CD14-positive monocyte (primary cell): ENCODE data around the gene MACROD2. TPM values are rescaled to one million over a fixed set of nuclear protein-coding genes. Genes with fewer than 3 reads are reported as not detected.

Experiments
- DNase-seq, 3 donors: peaks; one replicate each; pipeline ENCODE4 v3.0.0-alpha.2; 2011 to 2022
- H2AFZ ChIP-seq: 2 replicates; pipeline ENCODE4 v1.6.0; 2012; ENCODE audit warnings: mild to moderate bottlenecking, low read depth, low read length, inconsistent platforms; ENCODE audit not compliant: insufficient read depth, poor library complexity, severe bottlenecking
- H3K27ac ChIP-seq, 2 donors: 1 replicate in 1 of 2; 2 replicates in 1 of 2; pipeline ENCODE4 v1.5.1; 2012 to 2013; ENCODE audit warnings: low read length in 2 of 2, control low read depth in 1 of 2, inconsistent platforms in 1 of 2, low read depth in 1 of 2, mild to moderate bottlenecking in 1 of 2
- H3K27me3 ChIP-seq, 2 donors: one replicate each; pipeline versions ENCODE4 v1.6.0 to v1.6.1; 2011 to 2013; ENCODE audit warnings: low read length in 2 of 2; ENCODE audit not compliant: control insufficient read depth in 2 of 2, insufficient read depth in 2 of 2
- H3K36me3 ChIP-seq, 2 donors: replicated peaks in 1 of 2; 1 replicate in 1 of 2; 2 replicates in 1 of 2; pipeline versions ENCODE4 v1.5.1 to v1.6.1; 2012 to 2013; ENCODE audit warnings: low read length in 2 of 2, control low read depth in 1 of 2, inconsistent platforms in 1 of 2, mild to moderate bottlenecking in 1 of 2; ENCODE audit not compliant: insufficient read depth in 2 of 2, control insufficient read depth in 1 of 2
- H3K4me1 ChIP-seq, 2 donors: 1 replicate in 1 of 2; 2 replicates in 1 of 2; pipeline versions ENCODE4 v1.5.1 to v1.6.1; 2012 to 2013; ENCODE audit warnings: low read length in 2 of 2, control low read depth in 1 of 2, inconsistent platforms in 1 of 2, mild to moderate bottlenecking in 1 of 2, moderate library complexity in 1 of 2; ENCODE audit not compliant: insufficient read depth in 2 of 2, control insufficient read depth in 1 of 2
- H3K4me2 ChIP-seq: replicated peaks from 2 replicates; pipeline ENCODE3; 2012; ENCODE audit warnings: low read length, moderate library complexity, mild to moderate bottlenecking; ENCODE audit not compliant: poor library complexity, severe bottlenecking; ENCODE audit errors: extremely low read depth
- H3K4me3 ChIP-seq, 3 experiments: fragments of 200-600 bp in 1 of 3; sonication (generic) in 1 of 3; replicated peaks in 1 of 3; 1 replicate in 2 of 3; 2 replicates in 1 of 3; pipeline ENCODE4 v1.5.1; 2011 to 2013; ENCODE audit warnings: low read length in 3 of 3, mild to moderate bottlenecking in 3 of 3, control low read depth in 2 of 3, low read depth in 2 of 3, inconsistent platforms in 1 of 3, moderate library complexity in 1 of 3
- H3K79me2 ChIP-seq: 2 replicates; pipeline ENCODE4 v1.6.0; 2012; ENCODE audit warnings: mild to moderate bottlenecking, control low read depth, inconsistent platforms, low read length, moderate library complexity; ENCODE audit not compliant: insufficient read depth
- H3K9ac ChIP-seq: 2 replicates; pipeline ENCODE4 v1.6.0; 2017; ENCODE audit warnings: low read length, mild to moderate bottlenecking; ENCODE audit not compliant: insufficient read depth, poor library complexity, severe bottlenecking
- H3K9me3 ChIP-seq, 2 donors: replicated peaks in 1 of 2; 1 replicate in 1 of 2; 2 replicates in 1 of 2; pipeline versions ENCODE4 v1.5.1 to v1.6.1; 2012 to 2013; ENCODE audit warnings: low read length in 2 of 2, control low read depth in 1 of 2; ENCODE audit not compliant: control insufficient read depth in 1 of 2, insufficient read depth in 1 of 2
- H4K20me1 ChIP-seq: 2 replicates; pipeline ENCODE4 v1.6.0; 2012; ENCODE audit warnings: mild to moderate bottlenecking, low read length, control low read depth, moderate library complexity; ENCODE audit not compliant: insufficient read depth
- H3K27ac Mint-ChIP-seq, 7 donors: one replicate each; pipeline ENCODE4 v1.8.0; 2020; ENCODE audit warnings: mild to moderate bottlenecking in 7 of 7, mixed read lengths in 7 of 7, moderate library complexity in 6 of 7, inconsistent platforms in 2 of 7
- H3K27me3 Mint-ChIP-seq, 3 donors: one replicate each; pipeline ENCODE4 v1.8.0; 2021 to 2022; ENCODE audit warnings: low read depth in 3 of 3, mild to moderate bottlenecking in 3 of 3, mixed read lengths in 3 of 3, moderate library complexity in 3 of 3, inconsistent platforms in 1 of 3
- H3K36me3 Mint-ChIP-seq, 2 donors: one replicate each; pipeline ENCODE4 v1.8.0; 2020; ENCODE audit warnings: mixed read lengths in 2 of 2, inconsistent platforms in 1 of 2, mild to moderate bottlenecking in 1 of 2
- H3K4me1 Mint-ChIP-seq: one replicate; pipeline ENCODE4 v1.8.0; 2020; ENCODE audit warnings: mild to moderate bottlenecking, mixed read lengths
- H3K4me3 Mint-ChIP-seq, 2 donors: one replicate each; pipeline ENCODE4 v1.8.0; 2020; ENCODE audit warnings: mild to moderate bottlenecking in 2 of 2, mixed read lengths in 2 of 2, moderate library complexity in 1 of 2
- H3K9me3 Mint-ChIP-seq, 7 donors: one replicate each; pipeline ENCODE4 v1.8.0; 2020 to 2022; ENCODE audit warnings: mixed read lengths in 7 of 7, mild to moderate bottlenecking in 6 of 7, moderate library complexity in 6 of 7, inconsistent platforms in 2 of 7
- CTCF ChIP-seq: fragments of 200-600 bp; IDR thresholded peaks from one replicate; pipeline ENCODE4 v1.8.0; 2022; ENCODE audit warnings: antibody characterized with exemption, mild to moderate bottlenecking
- WGBS: methylation state at CpG from one replicate; pipeline ENCODE4 v1.1.5; 2013; ENCODE audit warnings: missing lambda C conversion rate; ENCODE audit not compliant: insufficient coverage; 5-methylcytosine and 5-hydroxymethylcytosine counted together
- intact Hi-C, 2 donors: fragments of 100-400 bp; cut with micrococcal nuclease; formaldehyde crosslinking; loops; one replicate each; pipeline versions ENCODE4 v1.15.0 to v1.15.1; 2023
- polyA plus RNA-seq, 3 donors: library from polyadenylated mRNA; depleted of rRNA in 1 of 3; unstranded in 2 of 3; stranded (reverse) in 1 of 3; fragments of 300-500 nt in 2 of 3; fragments of >200 nt in 1 of 3; fragmentation: Illumina TruSeq in 2 of 3; gene quantifications; 1 replicate in 2 of 3; 2 replicates in 1 of 3; pipeline ENCODE4 v1.2.3, GENCODE V29; 2012 to 2021

The MACROD2 gene
- polyA plus RNA-seq, 3 donors = 0.23 TPM; not detected in 2

GRCh38 chr20:15047601-15048000 is 1052.3 kb downstream of the MACROD2 start:
- Mint-ChIP-seq H3K27me3 (peaks cover 0 to 1% (median 1%) of the 10 kb centered on the region in 3 donors), H3K36me3 (no peaks in the 10 kb centered on the region), H3K4me3 (no peak overlapping the region), H3K9me3 (peaks cover 4 to 17% (median 7%) of the 10 kb centered on the region in 7 donors), H3K4me1 (no peaks in the 10 kb centered on the region), H3K27ac (no peak overlapping the region)
- H3K4me3 ChIP-seq = no peak overlapping the region
- no peak overlapping the region for H2AFZ ChIP-seq
- no peak for TF ChIP-seq CTCF
- 0% methylated on average over 1 of the region's 1 CpG for WGBS
- H3K4me1 ChIP-seq = no peaks in the 10 kb centered on the region
- peaks cover 5 to 13% of the 10 kb centered on the region in 2 donors for H3K9me3 ChIP-seq
- intact Hi-C loops = no loop called here
- no peaks in the 10 kb centered on the region for H3K36me3 ChIP-seq
- no peaks in the 10 kb centered on the region for H4K20me1 ChIP-seq
- H3K4me2 ChIP-seq = no peak overlapping the region
- H3K79me2 ChIP-seq = no peaks in the 10 kb centered on the region
- no peak overlapping the region for H3K27ac ChIP-seq
- no peak for DNase-seq
- no peaks in the 10 kb centered on the region for H3K27me3 ChIP-seq
- H3K9ac ChIP-seq = no peak overlapping the region

DNA sequence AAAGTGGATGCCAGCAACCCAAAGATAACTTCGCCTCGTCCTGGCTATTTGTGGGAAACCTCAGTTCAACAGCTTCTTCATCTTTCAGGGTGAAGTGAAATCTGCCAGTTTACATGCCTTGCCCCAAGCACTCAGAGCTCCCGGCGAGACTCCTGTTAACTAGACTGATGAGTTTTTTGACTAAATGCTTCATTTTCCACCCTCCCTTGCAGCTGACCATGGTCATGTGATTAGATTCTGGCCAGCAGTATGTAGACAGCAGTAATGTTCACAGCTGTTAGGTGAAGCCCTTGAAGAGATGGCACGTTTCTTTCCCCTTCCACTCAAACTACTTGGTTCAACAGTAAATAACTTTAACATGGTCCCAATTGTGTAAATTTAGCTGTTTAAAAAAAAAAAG is 1060.9 kb downstream of the MACROD2 start:
- no peaks in the 10 kb centered on the region for H4K20me1 ChIP-seq
- Mint-ChIP-seq H3K27ac (peak overlapping the region in 1 of 7 donors; percentile 7), H3K9me3 (peaks cover 5 to 30% (median 13%) of the 10 kb centered on the region in 7 donors), H3K36me3 (no peaks in the 10 kb centered on the region), H3K27me3 (peaks cover 0 to 1% (median 0%) of the 10 kb centered on the region in 3 donors), H3K4me1 (no peaks in the 10 kb centered on the region), H3K4me3 (no peak overlapping the region)
- H3K4me1 ChIP-seq = no peaks in the 10 kb centered on the region
- no peak overlapping the region for H2AFZ ChIP-seq
- H3K4me3 ChIP-seq = no peak overlapping the region
- H3K27me3 ChIP-seq = no peaks in the 10 kb centered on the region
- no peak overlapping the region for H3K9ac ChIP-seq
- no peak overlapping the region for H3K4me2 ChIP-seq
- H3K36me3 ChIP-seq = no peaks in the 10 kb centered on the region
- H3K27ac ChIP-seq = no peak overlapping the region
- 100% methylated on average over 2 of the region's 5 CpGs for WGBS
- no peak for TF ChIP-seq CTCF
- intact Hi-C loops = no loop called here
- peaks cover 5 to 16% of the 10 kb centered on the region in 2 donors for H3K9me3 ChIP-seq
- H3K79me2 ChIP-seq = no peaks in the 10 kb centered on the region
- DNase-seq = no peak
